DMS153 (cell line): Measurements from ENCODE around the gene CDO1.

Experiments used
- DNase-seq: peaks from one replicate; lab custom pipeline; 2025; lab: John Stamatoyannopoulos, UW

Gene CDO1

GRCh38 chr5:115785381-115786065 is 30.9 kb downstream of the CDO1 start:
- DNase-seq = no peak

DNA sequence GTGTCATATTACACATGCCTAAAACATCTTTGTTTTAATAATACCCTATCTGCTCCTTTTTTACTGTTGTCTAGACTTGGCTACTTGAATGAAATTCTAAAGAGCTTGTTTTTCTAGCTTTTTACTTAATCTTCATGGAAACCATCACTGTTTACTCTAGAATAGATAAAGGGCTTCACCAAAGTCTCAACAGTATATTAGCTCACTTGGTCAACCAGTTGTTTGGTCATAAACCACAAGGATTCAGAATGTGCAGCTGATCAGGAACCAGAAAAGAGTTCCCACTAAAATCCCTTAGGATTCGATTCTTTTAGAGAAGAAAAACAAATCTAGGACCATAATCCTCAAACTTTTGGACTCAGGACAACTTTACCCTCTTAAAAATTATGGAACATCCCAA is 38.0 kb downstream of the CDO1 start:
- no peak for DNase-seq

DNA sequence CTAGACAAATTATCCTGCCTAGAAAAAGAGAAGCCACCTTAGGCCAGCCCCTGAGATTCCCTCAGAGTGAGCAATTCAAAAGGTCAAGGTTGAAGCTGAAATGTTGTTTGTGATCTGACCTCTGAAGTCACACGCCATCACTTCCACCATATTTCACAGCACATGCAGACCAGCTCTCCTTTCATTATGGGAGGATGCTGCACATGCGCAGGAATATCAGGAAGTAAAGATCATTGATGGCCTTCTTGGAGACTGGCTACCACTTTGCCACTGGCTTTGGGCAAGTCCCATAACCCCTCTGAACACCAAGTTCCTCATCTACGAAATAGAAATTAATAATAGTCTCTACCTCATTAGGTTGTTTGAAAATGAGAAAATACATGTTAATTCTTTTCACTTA is 39.5 kb downstream of the CDO1 start:
- DNase-seq = no peak

GRCh38 chr5:115775999-115776398 is 40.5 kb downstream of the CDO1 start:
- DNase-seq = no peak

DNA sequence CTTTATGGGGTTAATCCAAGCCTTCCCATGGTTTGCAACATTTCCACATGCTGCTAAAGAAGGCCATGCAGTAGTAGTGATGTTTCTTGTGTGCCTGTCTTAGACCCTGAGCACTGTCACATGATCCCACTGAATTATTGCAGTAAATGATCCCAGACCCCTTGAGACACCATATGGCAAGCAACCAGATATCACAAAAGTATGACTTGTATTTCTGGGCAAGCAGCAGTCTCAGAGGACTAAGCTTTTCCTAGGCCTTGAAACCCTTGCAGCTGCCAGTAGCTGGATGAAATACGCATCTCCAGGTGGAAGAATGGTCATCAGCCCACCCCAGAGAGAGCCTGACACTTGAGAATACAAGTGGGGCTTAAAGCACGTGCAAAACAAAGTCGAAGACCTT is 41.8 kb downstream of the CDO1 start:
- DNase-seq = no peak

DNA sequence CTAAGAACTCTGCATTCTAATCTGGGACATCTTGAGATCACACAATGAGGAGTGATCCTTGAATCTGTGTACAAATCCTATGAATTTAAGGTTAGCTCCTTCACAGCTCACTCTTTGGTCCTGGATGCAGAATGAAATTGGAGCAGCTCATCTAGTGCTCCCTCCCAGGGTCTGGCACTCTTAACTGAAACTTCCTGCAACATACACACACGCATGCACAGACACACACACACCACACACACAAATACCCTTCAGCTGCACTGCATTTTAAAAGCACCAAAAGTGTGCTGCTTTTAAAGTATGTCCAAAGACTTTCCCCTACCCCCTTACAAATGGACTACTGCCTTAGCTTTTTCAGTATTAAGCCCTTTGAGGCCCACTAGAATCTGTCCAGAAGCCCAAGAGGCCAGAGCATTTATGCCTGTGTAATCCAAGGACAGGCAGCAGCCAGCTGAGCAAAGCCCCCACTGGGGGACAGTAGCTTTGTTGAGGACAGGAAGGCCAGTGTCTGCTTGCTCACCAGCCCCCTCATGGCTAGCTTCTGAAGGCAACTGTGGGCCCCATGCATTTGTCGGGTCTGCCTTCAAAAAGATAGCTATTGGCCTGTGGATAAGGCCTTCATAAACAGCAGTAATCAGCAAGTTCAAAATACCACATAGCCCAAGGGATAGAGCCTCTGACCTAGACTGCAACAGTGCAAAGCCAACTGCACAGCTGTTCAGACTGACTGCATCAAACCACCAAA is 43.6 kb downstream of the CDO1 start:
- no peak for DNase-seq

DNA sequence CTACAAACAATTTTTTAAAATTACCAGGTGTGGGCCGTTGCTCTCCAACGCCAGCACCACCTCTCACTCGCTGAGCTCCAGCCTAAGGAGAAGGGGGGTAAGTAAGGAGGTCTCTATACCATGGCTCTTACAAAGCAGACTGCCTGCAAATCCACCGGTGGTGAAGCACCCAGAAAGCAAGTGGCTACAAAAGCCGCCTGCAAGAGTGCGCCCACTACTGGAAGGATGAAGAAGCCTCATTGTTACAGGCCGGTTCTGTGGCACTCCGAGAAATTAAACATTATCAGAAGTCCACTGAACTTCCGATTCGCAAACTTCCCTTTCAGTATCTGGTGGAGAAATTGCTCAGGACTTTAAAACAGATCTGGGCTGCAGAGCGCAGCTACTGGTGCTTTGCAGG is 46.0 kb downstream of the CDO1 start:
- no peak for DNase-seq

DNA sequence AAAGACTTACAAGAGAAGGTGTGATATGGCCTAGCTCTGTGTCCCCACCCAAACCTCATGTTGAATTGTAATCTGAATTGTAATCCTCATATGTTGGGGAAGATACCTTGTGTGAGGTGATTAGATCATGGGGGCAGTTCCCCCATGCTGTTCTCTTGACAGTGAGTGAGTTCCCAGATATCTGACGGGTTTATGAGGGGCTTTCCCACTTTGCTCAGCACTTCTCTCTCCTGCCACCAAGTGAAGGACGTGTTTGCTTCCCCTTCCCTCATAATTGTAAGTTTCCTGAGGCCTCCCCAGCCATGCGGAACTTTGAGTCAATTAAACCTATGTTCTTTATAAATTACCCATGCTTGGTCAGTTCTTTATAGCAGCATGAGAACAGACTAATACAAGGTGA is 49.0 kb downstream of the CDO1 start:
- no peak for DNase-seq

DNA sequence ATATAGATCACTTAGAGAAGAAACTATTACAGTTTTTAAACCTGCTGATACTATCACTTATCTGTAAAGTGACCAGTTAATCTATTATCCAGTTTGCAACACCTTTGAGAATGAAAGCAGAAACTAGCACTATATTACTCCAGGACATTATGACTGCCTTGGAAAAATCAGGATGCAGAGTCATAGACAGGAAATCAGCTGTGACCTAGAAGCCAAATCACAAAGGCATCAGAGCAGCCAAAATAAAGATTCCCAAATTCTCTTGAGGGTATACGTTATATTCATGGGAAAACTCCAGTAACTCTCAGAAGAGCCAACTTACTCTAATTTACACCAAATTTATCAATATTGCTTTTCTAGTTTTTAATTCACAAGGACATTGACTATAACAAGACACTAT is 49.9 kb downstream of the CDO1 start:
- DNase-seq = no peak

- DNase-seq = no peak
These were observed 58.1 kb downstream of the CDO1 start for GRCh38 chr5:115758356-115758755.

- no peak for DNase-seq
These were observed 60.8 kb downstream of the CDO1 start for GRCh38 chr5:115755675-115756074.
